ENCODE results near the gene YWHAG. TPM values are rescaled to one million over a fixed set of nuclear protein-coding genes. Genes with fewer than 3 reads are reported as not detected.
"Not testable (repeated sequence)": the region's sequence is repeated elsewhere in the genome, so short reads cannot be mapped to it uniquely, and the experiment has no call there.

Gene YWHAG
- polyA plus RNA-seq, 3 donors: 36.7 to 168 (median 93.3) TPM

- H3K27ac ChIP-seq (ENCODE audit: low read depth, low read length): not testable (repeated sequence)
- WGBS, 3 donors: 76 to 85% (median 82%) methylated on average over 6 of the region's 6 CpGs
Observed at GRCh38 chr7:76290847-76291350, 67.9 kb downstream of the YWHAG start.

GRCh38 chr7:76286842-76287403, 71.9 kb downstream of the YWHAG start:
- whole genome bisulfite sequencing, 3 donors: 85 to 88% (median 87%) methylated on average over 16 of the region's 16 CpGs
- H3K27ac ChIP-seq (ENCODE audit: low read depth, low read length): no peak overlapping the region

GRCh38 chr7:76285604-76286374, 73.0 kb downstream of the YWHAG start:
- 83 to 89% (median 89%) methylated on average over 28 to 29 of the region's 29 CpGs for WGBS, 3 donors
- H3K27ac ChIP-seq (ENCODE audit: low read depth, low read length): no peak overlapping the region

DNA sequence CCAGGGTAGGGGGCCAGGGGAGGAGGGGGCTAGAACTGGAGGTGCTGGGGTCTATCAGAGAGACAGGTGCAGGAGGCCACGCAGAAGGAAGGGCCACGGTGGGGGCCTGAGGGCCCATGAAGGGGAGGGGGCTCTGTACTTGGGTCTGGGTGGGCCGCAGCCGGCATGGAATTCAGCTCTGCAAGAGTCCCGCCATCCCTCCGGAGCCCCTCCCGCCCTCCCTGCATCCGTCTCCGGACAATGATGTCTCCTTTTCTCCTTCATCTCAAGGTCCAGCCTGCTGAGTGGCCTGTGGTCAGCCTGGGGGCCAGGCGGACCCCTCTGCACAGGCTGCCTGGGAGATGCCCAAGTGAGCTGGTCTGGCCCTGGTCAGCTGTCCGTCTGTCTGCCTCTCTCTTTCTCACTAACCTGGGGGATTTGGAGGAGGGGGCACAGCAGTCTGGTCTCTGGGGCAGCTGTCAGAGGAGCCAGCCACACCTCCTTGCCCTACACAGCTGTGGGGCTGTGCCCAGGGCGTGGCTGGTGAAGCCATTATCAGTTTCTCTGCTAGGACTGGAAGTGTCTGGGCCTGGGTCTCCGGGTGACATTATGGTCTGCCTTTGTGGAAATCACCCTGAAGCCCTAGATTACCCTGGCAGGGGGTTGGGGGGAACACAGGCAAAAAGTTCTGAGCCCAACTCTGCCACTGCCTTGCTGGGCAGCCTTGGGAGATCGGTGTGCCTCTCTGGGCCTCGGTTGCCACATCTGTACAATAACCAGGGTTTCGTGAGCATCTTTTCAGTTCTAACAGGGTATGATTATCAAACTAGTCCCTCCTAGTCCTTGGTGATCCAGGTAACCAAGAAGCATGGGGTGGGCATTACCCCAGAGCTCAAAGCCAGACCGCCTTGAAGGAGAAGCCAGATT, 75.3 kb downstream of the YWHAG start:
- WGBS, 3 donors: 74 to 87% (median 79%) methylated on average over 15 to 17 of the region's 17 CpGs
- H3K27ac ChIP-seq (ENCODE audit: low read depth, low read length): no peak overlapping the region

DNA sequence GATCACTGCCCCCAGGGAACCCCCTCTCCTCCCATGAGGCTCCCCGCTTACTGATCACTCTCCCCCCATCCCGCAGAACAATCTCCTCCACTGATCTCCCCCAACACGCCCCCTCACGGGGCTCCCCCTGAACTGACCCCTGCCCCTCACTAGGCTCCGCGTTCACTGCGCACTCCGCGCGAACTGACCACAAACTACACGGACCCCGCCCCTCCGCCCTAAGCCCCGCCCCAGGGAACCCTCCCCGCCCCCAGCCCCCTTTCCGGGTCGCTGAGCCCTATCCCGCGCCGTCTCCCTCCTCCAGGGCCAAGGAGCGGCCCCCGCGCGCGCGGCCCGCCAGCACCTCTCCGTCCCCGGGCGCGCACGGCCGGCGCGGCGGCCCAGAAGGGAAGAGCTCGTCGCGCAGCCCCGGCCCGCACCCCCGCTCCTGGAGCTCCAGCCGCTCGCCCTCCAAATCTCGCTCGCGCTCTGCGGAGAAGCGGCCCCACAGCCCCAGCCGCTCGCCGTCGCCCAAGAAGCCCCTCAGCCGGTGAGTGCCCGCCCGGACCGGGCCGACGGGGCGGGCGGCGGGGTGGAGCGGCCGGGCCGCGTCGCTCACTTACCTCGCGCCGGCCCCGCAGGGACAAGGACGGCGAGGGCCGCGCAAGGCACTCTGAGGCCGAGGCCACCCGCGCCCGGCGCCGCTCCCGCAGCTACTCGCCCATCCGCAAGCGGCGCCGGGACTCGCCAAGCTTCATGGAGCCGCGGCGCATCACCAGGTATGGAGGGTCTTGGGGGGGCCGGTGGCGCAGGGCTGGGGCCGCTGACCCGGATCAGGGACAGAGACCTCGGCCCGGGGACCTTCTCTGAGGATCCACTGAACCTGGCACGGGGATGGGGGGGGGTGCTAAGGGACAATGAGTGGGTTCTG, 76.2 kb downstream of the YWHAG start:
- no peak overlapping the region for H3K27ac ChIP-seq (ENCODE audit: low read depth, low read length)
- 2 to 3% (median 2%) methylated on average over 73 to 98 of the region's 98 CpGs for WGBS, 3 donors

- H3K27ac ChIP-seq (ENCODE audit: low read depth, low read length): no peak overlapping the region
- WGBS, 3 donors: 1 to 3% (median 2%) methylated on average over 18 to 35 of the region's 36 CpGs
Observed at GRCh38 chr7:76281706-76282343, 77.0 kb downstream of the YWHAG start.

DNA sequence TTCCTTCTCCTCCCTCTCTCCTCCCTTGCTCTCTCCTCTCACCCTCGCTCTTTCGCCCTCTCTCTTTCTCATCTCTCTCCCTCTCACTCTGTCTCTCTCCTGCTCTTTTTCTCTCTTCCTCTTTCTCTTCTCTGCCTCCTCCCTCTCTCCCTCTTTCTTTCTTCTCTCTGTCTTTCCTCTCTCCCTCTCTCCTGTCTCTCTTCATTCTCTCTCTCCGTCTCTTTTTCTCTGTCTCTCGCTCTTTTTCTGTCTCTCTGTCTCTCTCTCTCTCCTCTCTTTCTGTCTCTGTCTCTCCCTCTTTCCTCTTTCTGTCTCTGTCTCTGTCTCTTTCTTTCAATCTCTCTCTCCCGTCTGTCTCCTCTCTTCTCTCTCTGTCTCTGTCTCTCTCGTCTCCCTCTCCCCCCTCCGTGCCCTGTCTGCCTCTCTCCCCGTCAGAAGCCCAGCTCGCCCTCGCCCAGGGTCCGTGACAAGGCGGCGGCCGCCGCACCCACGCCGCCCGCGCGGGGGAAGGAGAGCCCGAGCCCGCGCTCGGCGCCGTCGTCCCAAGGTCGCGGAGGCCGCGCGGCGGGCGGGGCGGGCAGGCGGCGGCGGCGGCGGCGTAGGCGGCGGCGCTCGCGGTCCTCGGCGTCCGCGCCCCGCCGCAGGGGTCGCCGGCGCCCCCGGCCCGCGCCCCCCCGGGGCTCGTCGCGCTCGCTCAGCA, 77.6 kb downstream of the YWHAG start:
- 4 to 6% (median 5%) methylated on average over 24 to 62 of the region's 63 CpGs for WGBS, 3 donors
- no peak overlapping the region for H3K27ac ChIP-seq (ENCODE audit: low read depth, low read length)

DNA sequence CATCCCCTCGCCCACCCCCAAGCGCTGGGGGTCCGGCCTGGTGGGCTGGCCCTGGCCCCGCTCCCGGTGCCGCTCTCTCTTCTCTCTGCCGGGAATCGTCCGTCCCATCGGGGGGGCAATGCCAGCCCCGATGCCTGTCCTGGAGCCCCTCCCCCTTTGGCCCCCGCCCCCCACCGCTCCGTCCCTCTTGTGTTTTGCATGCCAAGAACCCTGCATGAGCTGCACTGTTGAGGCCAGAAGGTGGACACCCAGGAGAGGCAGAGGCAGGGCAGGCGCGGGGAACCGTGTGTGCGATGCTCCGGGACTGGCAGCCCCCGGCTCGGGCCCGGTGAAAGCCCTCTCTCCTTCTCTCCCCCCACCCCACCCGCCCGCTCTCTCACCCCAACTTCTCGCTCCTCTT, 78.4 kb downstream of the YWHAG start:
- H3K27ac ChIP-seq (ENCODE audit: low read depth, low read length): no peak overlapping the region
- 19 to 24% (median 23%) methylated on average over 14 to 25 of the region's 25 CpGs for WGBS, 3 donors

- no peak overlapping the region for H3K27ac ChIP-seq (ENCODE audit: low read depth, low read length)
- 93 to 100% (median 100%) methylated on average over 1 of the region's 1 CpG for WGBS, 3 donors
Observed at GRCh38 chr7:76278540-76278939, 80.3 kb downstream of the YWHAG start.

Other genes with a start within 250 kb of the YWHAG start
- gene SRRM3, start 157.1 kb downstream of the YWHAG start, polyA plus RNA-seq: 1 to 10 TPM; 1.9 to 9.4 (median 1.9) TPM
- 1,000 to 10,000 TPM in 1 of 3 donors, 100 to 1,000 TPM in 2; 537 to 1,206 (median 613) TPM for gene HSPB1, start 56.3 kb downstream of the YWHAG start, polyA plus RNA-seq
- 1 to 10 TPM; 2.9 to 5.8 (median 4.7) TPM for gene SSC4D, start 50.7 kb upstream of the YWHAG start, polyA plus RNA-seq
- 1 to 10 TPM; 1.0 to 2.5 (median 2.2) TPM for gene ZP3, start 66.0 kb upstream of the YWHAG start, polyA plus RNA-seq
- 10 to 100 TPM in 2 of 3 donors, 1 to 10 TPM in 1; 10.0 to 17.5 (median 16.0) TPM for gene DTX2, start 102.7 kb upstream of the YWHAG start, polyA plus RNA-seq
- gene UPK3B, start 151.6 kb upstream of the YWHAG start, polyA plus RNA-seq: 10 to 100 TPM in 1 of 3 donors, 1 to 10 TPM in 1, under 1 TPM in 1; 0.60 to 12.8 (median 8.7) TPM
- under 1 TPM; 0.05 to 0.11 (median 0.10) TPM for gene SPDYE16, start 184.3 kb upstream of the YWHAG start, polyA plus RNA-seq